Peyer's patch (tissue), 4 donors: Measurements from ENCODE around the gene SNX8. TPM values are rescaled to one million over a fixed set of nuclear protein-coding genes. Genes with fewer than 3 reads are reported as not detected.

ENCODE experiments used
- DNase-seq, 3 donors: peaks; one replicate each; pipeline ENCODE4 v3.0.0-alpha.2; 2017 to 2019
- H3K27ac ChIP-seq, 4 donors: fragments of 200-600 bp; sonication (generic); one replicate each; pipeline ENCODE4 v1.5.1; 2016 to 2019
- H3K27me3 ChIP-seq, 2 donors: fragments of 200-600 bp; sonication (generic); one replicate each; pipeline ENCODE4 v1.5.1; 2019
- H3K36me3 ChIP-seq, 3 donors: fragments of 200-600 bp; sonication (generic); one replicate each; pipeline ENCODE4 v1.5.1; 2016 to 2019
- H3K4me1 ChIP-seq, 4 donors: fragments of 200-600 bp; sonication (generic); one replicate each; pipeline ENCODE4 v1.5.1; 2016 to 2019
- H3K4me3 ChIP-seq, 4 donors: fragments of 200-600 bp; sonication (generic); 1 replicate in 3 of 4; 2 replicates in 1 of 4; pipeline ENCODE4 v1.5.1; 2016 to 2019; ENCODE audit warnings: mild to moderate bottlenecking in 1 of 4
- H3K9me3 ChIP-seq, 4 donors: fragments of 200-600 bp; sonication (generic); one replicate each; pipeline ENCODE4 v1.5.1; 2016 to 2019; ENCODE audit warnings: mild to moderate bottlenecking in 1 of 4
- POLR2A ChIP-seq, 2 donors: fragments of 450-650 bp; IDR thresholded peaks; one replicate each; pipeline ENCODE4 v1.5.1; 2017; ENCODE audit warnings: antibody characterized with exemption in 2 of 2, mild to moderate bottlenecking in 2 of 2, moderate library complexity in 2 of 2
- total RNA-seq, 4 donors: library from RNA; depleted of rRNA; stranded (reverse); fragments of >200 nt; gene quantifications; one replicate each; pipeline ENCODE4 v1.1.0, GENCODE V29; 2016
- TF ChIP-seq, protein P1 (sequence below), 6 experiments: fragments of 450-650 bp in 4 of 6; fragments of 200-600 bp in 2 of 6; sonication (generic) in 1 of 6; IDR thresholded peaks; one replicate each; pipeline ENCODE4 v1.5.1; 2017 to 2019; ENCODE audit warnings: antibody characterized with exemption in 6 of 6, mild to moderate bottlenecking in 3 of 6, moderate library complexity in 1 of 6

Gene SNX8
- total RNA-seq, 4 donors from 2014 or later: 10.5 to 38.8 (median 19.2) TPM

DNA sequence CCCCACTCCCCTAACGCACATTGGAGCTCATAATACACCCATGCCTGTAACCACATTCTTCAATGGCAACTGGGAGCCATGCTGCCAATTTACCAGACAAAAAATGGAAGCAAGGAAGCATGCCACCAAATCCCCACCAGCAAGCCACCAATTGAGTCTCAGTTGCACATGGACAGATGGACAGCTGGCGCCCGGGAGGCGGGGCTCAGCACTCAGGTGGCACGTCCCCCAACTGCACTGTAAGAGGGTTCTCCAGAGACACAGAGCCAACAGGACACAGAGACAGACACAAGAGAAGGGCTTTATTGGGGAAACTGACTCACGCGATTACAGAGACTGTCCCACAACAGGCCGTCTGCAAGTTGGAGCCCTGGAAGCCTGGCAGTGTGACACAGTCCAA lies 84.0 kb downstream of the SNX8 start:
- no peaks in the 10 kb centered on the region for H3K27me3 ChIP-seq
- no peak for DNase-seq
- no peaks in the 10 kb centered on the region for H3K9me3 ChIP-seq
- no peak for TF ChIP-seq POLR2A (IDR thresholded peaks at IDR 0.05)
- TF ChIP-seq, protein P1, sequence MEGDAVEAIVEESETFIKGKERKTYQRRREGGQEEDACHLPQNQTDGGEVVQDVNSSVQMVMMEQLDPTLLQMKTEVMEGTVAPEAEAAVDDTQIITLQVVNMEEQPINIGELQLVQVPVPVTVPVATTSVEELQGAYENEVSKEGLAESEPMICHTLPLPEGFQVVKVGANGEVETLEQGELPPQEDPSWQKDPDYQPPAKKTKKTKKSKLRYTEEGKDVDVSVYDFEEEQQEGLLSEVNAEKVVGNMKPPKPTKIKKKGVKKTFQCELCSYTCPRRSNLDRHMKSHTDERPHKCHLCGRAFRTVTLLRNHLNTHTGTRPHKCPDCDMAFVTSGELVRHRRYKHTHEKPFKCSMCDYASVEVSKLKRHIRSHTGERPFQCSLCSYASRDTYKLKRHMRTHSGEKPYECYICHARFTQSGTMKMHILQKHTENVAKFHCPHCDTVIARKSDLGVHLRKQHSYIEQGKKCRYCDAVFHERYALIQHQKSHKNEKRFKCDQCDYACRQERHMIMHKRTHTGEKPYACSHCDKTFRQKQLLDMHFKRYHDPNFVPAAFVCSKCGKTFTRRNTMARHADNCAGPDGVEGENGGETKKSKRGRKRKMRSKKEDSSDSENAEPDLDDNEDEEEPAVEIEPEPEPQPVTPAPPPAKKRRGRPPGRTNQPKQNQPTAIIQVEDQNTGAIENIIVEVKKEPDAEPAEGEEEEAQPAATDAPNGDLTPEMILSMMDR (IDR thresholded peaks at IDR 0.05): no peak
- H3K36me3 ChIP-seq: peaks cover 0 to 41% (median 0%) of the 10 kb centered on the region in 3 donors
- H3K27ac ChIP-seq: no peak overlapping the region
- peaks cover 4 to 25% (median 6%) of the 10 kb centered on the region in 4 donors for H3K4me1 ChIP-seq
- no peak overlapping the region for H3K4me3 ChIP-seq

DNA sequence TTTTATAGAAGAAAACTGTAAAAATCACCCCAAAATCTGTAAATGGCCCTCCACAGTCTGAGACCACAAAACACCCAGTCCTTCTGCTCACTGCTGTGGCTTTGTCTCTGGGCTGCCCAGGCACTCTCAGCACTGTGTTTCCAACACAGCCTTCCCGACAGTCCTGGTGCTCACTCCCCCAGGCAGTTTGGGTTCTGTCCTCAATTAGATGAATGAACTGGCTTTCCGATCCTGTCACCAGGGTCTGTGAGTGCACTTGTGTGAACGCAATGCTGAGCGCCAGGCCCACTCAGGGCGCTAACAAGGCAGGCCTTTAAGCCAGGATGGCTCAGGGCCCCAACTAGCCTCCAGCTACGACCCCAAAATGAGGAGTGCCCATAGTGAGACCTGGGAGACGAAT lies 84.8 kb downstream of the SNX8 start:
- Histone ChIP-seq H3K4me3 (no peak overlapping the region), H3K36me3 (peaks cover 0 to 41% (median 0%) of the 10 kb centered on the region in 3 donors), H3K27ac (no peak overlapping the region), H3K9me3 (no peaks in the 10 kb centered on the region), H3K27me3 (no peaks in the 10 kb centered on the region), H3K4me1 (peaks cover 4 to 25% (median 6%) of the 10 kb centered on the region in 4 donors)
- no peak for DNase-seq
- TF ChIP-seq POLR2A (IDR thresholded peaks at IDR 0.05): no peak
- TF ChIP-seq, protein P1 (IDR thresholded peaks at IDR 0.05): no peak

DNA sequence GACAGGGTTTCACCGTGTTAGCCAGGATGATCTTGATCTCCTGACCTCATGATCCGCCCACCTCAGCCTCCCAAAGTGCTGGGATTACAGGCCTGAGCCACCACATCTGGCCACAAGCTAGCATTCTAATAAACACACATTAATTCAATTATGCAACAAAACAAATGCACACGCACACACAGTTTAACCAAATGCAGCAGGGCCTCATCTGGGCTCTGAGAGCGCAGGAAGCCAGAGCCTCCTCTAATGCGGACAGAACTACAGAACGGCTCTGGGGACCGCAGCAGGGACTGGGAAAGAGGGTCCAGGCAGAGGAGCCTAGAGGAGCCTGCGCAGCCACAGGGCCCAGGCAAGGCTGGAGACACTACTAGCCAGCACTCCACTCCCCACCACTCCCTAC lies 85.3 kb downstream of the SNX8 start:
- Histone ChIP-seq H3K4me1 (peaks cover 4 to 25% (median 6%) of the 10 kb centered on the region in 4 donors), H3K4me3 (no peak overlapping the region), H3K9me3 (no peaks in the 10 kb centered on the region), H3K36me3 (peaks cover 0 to 40% (median 0%) of the 10 kb centered on the region in 3 donors), H3K27ac (no peak overlapping the region), H3K27me3 (no peaks in the 10 kb centered on the region)
- no peak for DNase-seq
- TF ChIP-seq, protein P1 (IDR thresholded peaks at IDR 0.05): no peak
- no peak for TF ChIP-seq POLR2A (IDR thresholded peaks at IDR 0.05)

DNA sequence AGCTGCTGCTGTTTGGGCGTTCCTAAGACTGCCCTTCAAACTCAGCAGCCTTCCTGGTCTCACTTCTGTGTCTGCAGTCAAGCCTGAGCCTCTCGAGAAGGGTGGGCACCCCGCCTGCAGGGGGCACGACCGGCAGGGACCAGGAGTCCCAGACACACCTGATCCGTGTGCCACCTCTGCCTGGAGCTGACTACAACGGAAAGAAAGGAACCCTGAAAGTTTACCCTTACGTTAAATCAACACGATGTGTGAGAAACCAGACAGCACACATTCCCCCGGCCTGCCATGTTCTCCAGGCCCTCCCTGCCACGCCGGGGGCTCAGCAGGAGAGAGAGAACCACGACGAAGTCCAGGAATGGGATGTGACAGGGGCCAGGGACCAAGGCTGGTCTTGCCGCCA lies 86.5 kb downstream of the SNX8 start:
- no peak for DNase-seq
- H3K4me3 ChIP-seq: no peak overlapping the region
- H3K27ac ChIP-seq: no peak overlapping the region
- H3K9me3 ChIP-seq: no peaks in the 10 kb centered on the region
- peaks cover 0 to 20% (median 6%) of the 10 kb centered on the region in 4 donors for H3K4me1 ChIP-seq
- TF ChIP-seq, protein P1 (IDR thresholded peaks at IDR 0.05): no peak
- TF ChIP-seq POLR2A (IDR thresholded peaks at IDR 0.05): no peak
- no peaks in the 10 kb centered on the region for H3K27me3 ChIP-seq
- peaks cover 0 to 41% (median 0%) of the 10 kb centered on the region in 3 donors for H3K36me3 ChIP-seq

DNA sequence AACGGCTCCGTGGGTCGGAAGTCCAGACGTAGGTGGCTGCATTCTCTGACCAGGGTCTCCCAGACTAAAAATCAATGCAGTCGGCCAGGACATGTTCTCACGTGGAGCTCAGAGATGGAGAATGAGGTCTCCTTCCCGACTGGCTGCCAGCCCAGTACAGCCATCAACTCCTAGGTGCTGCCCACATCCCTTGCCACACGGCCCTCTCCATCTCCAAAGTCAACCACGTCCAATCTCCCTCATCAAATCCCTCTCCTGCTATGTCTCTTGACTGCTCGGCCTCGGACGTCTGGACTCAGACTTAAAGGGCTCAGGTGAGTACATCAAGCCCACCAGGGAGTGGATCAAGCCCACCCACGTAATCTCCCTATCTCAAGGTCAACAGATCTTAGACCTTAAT lies 88.4 kb downstream of the SNX8 start:
- Histone ChIP-seq H3K9me3 (no peaks in the 10 kb centered on the region), H3K4me3 (no peak overlapping the region), H3K27me3 (no peaks in the 10 kb centered on the region), H3K4me1 (peaks cover 0 to 7% (median 0%) of the 10 kb centered on the region in 4 donors), H3K36me3 (peaks cover 0 to 58% (median 0%) of the 10 kb centered on the region in 3 donors), H3K27ac (no peak overlapping the region)
- no peak for DNase-seq
- no peak for TF ChIP-seq POLR2A (IDR thresholded peaks at IDR 0.05)
- TF ChIP-seq, protein P1 (IDR thresholded peaks at IDR 0.05): no peak

DNA sequence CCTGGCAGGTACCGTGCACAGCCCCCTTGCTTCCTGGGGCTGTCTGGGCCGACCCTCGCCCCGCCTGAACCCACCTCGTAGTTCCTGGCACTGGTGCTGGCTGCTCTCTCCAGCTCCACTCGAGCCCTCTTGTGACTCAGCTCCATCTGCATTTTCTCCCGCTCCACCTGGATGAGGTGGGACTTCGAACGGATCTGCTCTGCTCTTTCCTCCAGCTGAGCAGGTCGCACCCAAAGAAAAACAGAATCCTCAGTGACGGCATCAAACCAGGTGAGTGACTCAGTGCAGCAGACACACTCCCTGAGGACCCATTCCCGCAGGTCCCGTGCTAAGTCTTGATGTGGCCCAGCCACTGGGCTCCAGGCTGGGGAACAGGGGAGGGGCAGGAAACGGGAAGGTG lies 88.9 kb downstream of the SNX8 start:
- H3K4me1 ChIP-seq: peaks cover 0 to 2% (median 0%) of the 10 kb centered on the region in 4 donors
- DNase-seq: no peak
- TF ChIP-seq, protein P1 (IDR thresholded peaks at IDR 0.05): no peak
- TF ChIP-seq POLR2A (IDR thresholded peaks at IDR 0.05): no peak
- H3K4me3 ChIP-seq: no peak overlapping the region
- H3K36me3 ChIP-seq: peaks cover 0 to 61% (median 0%) of the 10 kb centered on the region in 3 donors
- H3K27me3 ChIP-seq: no peaks in the 10 kb centered on the region
- no peak overlapping the region for H3K27ac ChIP-seq
- H3K9me3 ChIP-seq: no peaks in the 10 kb centered on the region
